ENCODE measurements around the gene FLYWCH2.

The FLYWCH2 gene

DNA sequence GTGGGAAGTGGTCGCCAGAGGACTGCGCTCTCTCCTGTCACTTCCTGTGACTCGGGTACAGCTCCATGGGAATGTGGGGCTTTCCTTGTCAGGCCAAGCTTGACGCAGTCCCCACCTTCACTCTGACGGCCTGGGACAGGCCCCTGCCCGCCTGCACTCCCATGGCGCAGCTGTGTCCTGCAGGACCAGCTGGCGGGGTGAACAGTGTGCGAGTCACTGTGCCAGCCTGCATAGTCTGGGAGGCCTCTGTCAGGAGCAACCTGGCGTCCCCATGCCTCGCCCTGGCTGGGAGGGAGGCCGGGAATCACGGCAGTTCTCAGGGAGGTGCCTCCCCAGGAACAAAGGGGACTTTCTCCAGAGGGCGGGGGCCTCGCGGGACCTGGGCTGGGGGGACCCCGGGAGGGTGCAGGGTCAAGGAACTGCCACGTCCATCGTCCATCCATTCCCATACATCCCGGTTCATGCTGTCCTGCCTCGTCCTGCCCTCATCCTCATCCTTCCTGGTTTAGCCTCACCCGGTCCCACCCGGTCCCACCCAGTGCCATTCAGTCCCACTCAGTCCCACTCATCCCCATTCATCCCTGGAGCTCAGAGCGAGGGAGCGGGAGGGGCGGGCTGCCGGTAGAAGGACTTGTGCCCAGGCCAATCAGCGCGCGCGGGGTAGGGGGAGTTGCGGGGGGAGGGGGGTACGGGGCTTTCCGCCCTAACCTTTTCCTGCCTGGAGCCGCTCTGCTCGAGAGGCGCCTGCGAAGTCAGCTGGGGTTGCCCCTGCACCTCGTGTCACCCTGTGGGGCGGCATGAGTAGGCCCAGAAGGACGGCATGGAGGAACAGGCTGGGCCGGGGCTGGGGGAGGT is 42.1 kb downstream of the FLYWCH2 start:
- DNase-seq (ENCODE audit: low spot score), result peak; percentile 36
- Histone ChIP-seq H3K4me1 (ENCODE audit: control insufficient read depth in 2 of 2, insufficient read depth in 1 of 2, low read depth in 1 of 2, low read length in 2 of 2) (peaks cover 0 to 17% of the 10 kb centered on the region in 2 donors), H3K27ac (replicated peaks; ENCODE audit: low read length) (no peak overlapping the region), H3K23ac (ENCODE audit: low read depth, low read length, poor library complexity) (peak overlapping the region; percentile 91), H2BK5ac (ENCODE audit: low read length) (peak overlapping the region; percentile 39), H3K9ac (ENCODE audit: low read depth, low read length, poor library complexity) (peak overlapping the region; percentile 44), H3K4ac (ENCODE audit: low read length) (no peak overlapping the region), H3K4me2 (ENCODE audit: insufficient read depth, low read length, poor library complexity, severe bottlenecking) (peak overlapping the region; percentile 18), H2BK15ac (ENCODE audit: low read length) (no peak overlapping the region), H4K8ac (ENCODE audit: low read depth, low read length) (no peak overlapping the region), H3K36me3 (replicated peaks in 1 of 2; ENCODE audit: control insufficient read depth in 2 of 2, insufficient read depth in 2 of 2, low read length in 2 of 2) (peaks cover 0 to 16% of the 10 kb centered on the region in 2 donors), H2BK12ac (ENCODE audit: low read length) (no peak overlapping the region), H3K9me3 (replicated peaks in 1 of 2; ENCODE audit: control insufficient read depth in 2 of 2, insufficient read depth in 1 of 2, low read depth in 1 of 2, low read length in 2 of 2) (no peaks in the 10 kb centered on the region), H2BK120ac (ENCODE audit: low read depth, low read length) (peak overlapping the region; percentile 41), H2AFZ (ENCODE audit: low read length) (no peak overlapping the region), H2AK5ac (ENCODE audit: low read depth, low read length) (peak overlapping the region; percentile 93), H3K79me1 (ENCODE audit: low read depth, low read length) (peaks cover 5% of the 10 kb centered on the region), H3K14ac (ENCODE audit: low read length) (peak overlapping the region; percentile 47), H3K18ac (ENCODE audit: low read length) (peak overlapping the region; percentile 93), H4K91ac (ENCODE audit: low read depth, low read length, poor library complexity) (peak overlapping the region; percentile 85), H3K27me3 (ENCODE audit: control insufficient read depth in 3 of 3, insufficient read depth in 3 of 3, low read depth in 1 of 3, low read length in 3 of 3) (no peaks in the 10 kb centered on the region), H3K4me3 (ENCODE audit: low read length in 2 of 2) (peak overlapping the region in 1 of 2 donors; percentile 67)
- WGBS, 2 donors (ENCODE audit: extremely low coverage in 2 of 2, insufficient read length in 2 of 2, insufficient replicate concordance in 1 of 2), result no CpG with 5 or more reads among the region's 42 CpGs

DNA sequence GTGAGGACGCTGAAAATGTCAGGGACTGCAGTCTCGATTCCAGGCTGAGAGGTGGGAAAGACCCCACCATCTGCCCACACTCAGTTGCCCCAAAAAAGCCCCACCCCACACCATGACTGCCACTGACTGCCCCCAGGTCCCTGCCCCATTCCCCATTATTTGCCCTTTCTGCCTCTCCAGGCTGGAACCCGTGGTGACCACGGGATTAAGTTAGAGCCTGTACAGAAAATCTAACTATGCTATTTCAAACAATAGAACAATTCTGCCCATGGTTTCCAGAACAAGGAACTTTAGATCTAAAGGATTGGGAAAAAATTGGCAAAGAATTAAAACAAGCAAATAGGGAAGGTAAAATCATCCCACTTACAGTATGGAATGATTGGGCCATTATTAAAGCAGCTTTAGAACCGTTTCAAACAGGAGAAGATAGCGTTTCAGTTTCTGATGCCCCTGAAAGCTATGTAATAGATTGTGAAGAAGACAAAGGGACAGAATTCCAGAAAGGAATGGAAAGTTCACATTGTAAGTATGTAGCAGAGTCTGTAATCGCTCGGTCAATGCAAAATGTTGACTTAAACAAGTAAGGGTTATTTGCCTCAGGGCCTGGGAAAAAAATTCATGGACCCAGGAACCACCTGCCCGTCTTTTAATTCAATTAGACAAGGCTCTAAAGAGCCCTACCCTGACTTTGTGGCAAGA is 43.1 kb downstream of the FLYWCH2 start:
- peaks cover 0 to 17% of the 10 kb centered on the region in 2 donors for H3K4me1 ChIP-seq (ENCODE audit: control insufficient read depth in 2 of 2, insufficient read depth in 1 of 2, low read depth in 1 of 2, low read length in 2 of 2)
- no peak overlapping the region for H3K23ac ChIP-seq (ENCODE audit: low read depth, low read length, poor library complexity)
- H4K8ac ChIP-seq (ENCODE audit: low read depth, low read length), result peak overlapping the region; percentile 72
- no peak for DNase-seq (ENCODE audit: low spot score)
- no peaks in the 10 kb centered on the region for H3K27me3 ChIP-seq (ENCODE audit: control insufficient read depth in 3 of 3, insufficient read depth in 3 of 3, low read depth in 1 of 3, low read length in 3 of 3)
- peaks cover 5% of the 10 kb centered on the region for H3K79me1 ChIP-seq (ENCODE audit: low read depth, low read length)
- no peak overlapping the region for H2BK12ac ChIP-seq (ENCODE audit: low read length)
- peak overlapping the region; percentile 18 for H3K4me2 ChIP-seq (ENCODE audit: insufficient read depth, low read length, poor library complexity, severe bottlenecking)
- no peak overlapping the region for H3K14ac ChIP-seq (ENCODE audit: low read length)
- no peak overlapping the region for H2BK15ac ChIP-seq (ENCODE audit: low read length)
- no peak overlapping the region for H2AFZ ChIP-seq (ENCODE audit: low read length)
- peak overlapping the region; percentile 93 for H3K18ac ChIP-seq (ENCODE audit: low read length)
- H4K91ac ChIP-seq (ENCODE audit: low read depth, low read length, poor library complexity), result no peak overlapping the region
- no CpG with 5 or more reads among the region's 9 CpGs for WGBS, 2 donors (ENCODE audit: extremely low coverage in 2 of 2, insufficient read length in 2 of 2, insufficient replicate concordance in 1 of 2)
- H3K36me3 ChIP-seq (replicated peaks in 1 of 2; ENCODE audit: control insufficient read depth in 2 of 2, insufficient read depth in 2 of 2, low read length in 2 of 2), result peaks cover 0 to 15% of the 10 kb centered on the region in 2 donors
- H2BK120ac ChIP-seq (ENCODE audit: low read depth, low read length), result peak overlapping the region; percentile 41
- H3K4me3 ChIP-seq (ENCODE audit: low read length in 2 of 2), result no peak overlapping the region
- H2AK5ac ChIP-seq (ENCODE audit: low read depth, low read length), result peak overlapping the region; percentile 93
- H3K4ac ChIP-seq (ENCODE audit: low read length), result no peak overlapping the region
- peak overlapping the region; percentile 44 for H3K9ac ChIP-seq (ENCODE audit: low read depth, low read length, poor library complexity)
- H2BK5ac ChIP-seq (ENCODE audit: low read length), result no peak overlapping the region
- no peak overlapping the region for H3K27ac ChIP-seq (replicated peaks; ENCODE audit: low read length)
- no peaks in the 10 kb centered on the region for H3K9me3 ChIP-seq (replicated peaks in 1 of 2; ENCODE audit: control insufficient read depth in 2 of 2, insufficient read depth in 1 of 2, low read depth in 1 of 2, low read length in 2 of 2)

DNA sequence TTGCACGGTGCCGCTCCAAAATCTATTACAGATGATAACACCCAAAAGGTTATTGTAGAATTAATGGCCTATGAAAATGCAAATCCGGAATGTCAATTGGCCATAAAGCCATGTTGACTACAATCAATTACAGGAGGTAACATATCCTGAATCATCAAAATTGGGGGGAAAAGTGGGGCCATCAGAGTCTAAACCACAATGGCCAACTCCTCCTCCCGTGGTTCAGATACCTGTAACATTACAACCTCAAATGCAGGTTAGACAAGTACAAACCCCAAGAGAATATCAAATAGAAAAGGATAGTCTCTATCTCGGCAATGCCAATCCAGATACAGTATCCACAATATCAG is 43.6 kb downstream of the FLYWCH2 start:
- Histone ChIP-seq H3K4ac (ENCODE audit: low read length) (no peak overlapping the region), H3K27ac (replicated peaks; ENCODE audit: low read length) (no peak overlapping the region), H3K27me3 (ENCODE audit: control insufficient read depth in 3 of 3, insufficient read depth in 3 of 3, low read depth in 1 of 3, low read length in 3 of 3) (no peaks in the 10 kb centered on the region), H3K9me3 (replicated peaks in 1 of 2; ENCODE audit: control insufficient read depth in 2 of 2, insufficient read depth in 1 of 2, low read depth in 1 of 2, low read length in 2 of 2) (no peaks in the 10 kb centered on the region), H2BK15ac (ENCODE audit: low read length) (no peak overlapping the region), H3K79me1 (ENCODE audit: low read depth, low read length) (peaks cover 5% of the 10 kb centered on the region), H2AK5ac (ENCODE audit: low read depth, low read length) (no peak overlapping the region), H2BK5ac (ENCODE audit: low read length) (no peak overlapping the region), H3K9ac (ENCODE audit: low read depth, low read length, poor library complexity) (no peak overlapping the region), H3K18ac (ENCODE audit: low read length) (no peak overlapping the region), H3K4me2 (ENCODE audit: insufficient read depth, low read length, poor library complexity, severe bottlenecking) (no peak overlapping the region), H2BK12ac (ENCODE audit: low read length) (no peak overlapping the region), H3K14ac (ENCODE audit: low read length) (no peak overlapping the region), H4K91ac (ENCODE audit: low read depth, low read length, poor library complexity) (no peak overlapping the region), H3K4me1 (ENCODE audit: control insufficient read depth in 2 of 2, insufficient read depth in 1 of 2, low read depth in 1 of 2, low read length in 2 of 2) (peaks cover 0 to 17% of the 10 kb centered on the region in 2 donors), H4K8ac (ENCODE audit: low read depth, low read length) (no peak overlapping the region), H3K36me3 (replicated peaks in 1 of 2; ENCODE audit: control insufficient read depth in 2 of 2, insufficient read depth in 2 of 2, low read length in 2 of 2) (peaks cover 0 to 15% of the 10 kb centered on the region in 2 donors), H2BK120ac (ENCODE audit: low read depth, low read length) (no peak overlapping the region), H2AFZ (ENCODE audit: low read length) (peak overlapping the region; percentile 71), H3K23ac (ENCODE audit: low read depth, low read length, poor library complexity) (no peak overlapping the region), H3K4me3 (ENCODE audit: low read length in 2 of 2) (no peak overlapping the region)
- DNase-seq (ENCODE audit: low spot score), result no peak
- WGBS, 2 donors (ENCODE audit: extremely low coverage in 2 of 2, insufficient read length in 2 of 2, insufficient replicate concordance in 1 of 2), result no CpG with 5 or more reads among the region's 5 CpGs

DNA sequence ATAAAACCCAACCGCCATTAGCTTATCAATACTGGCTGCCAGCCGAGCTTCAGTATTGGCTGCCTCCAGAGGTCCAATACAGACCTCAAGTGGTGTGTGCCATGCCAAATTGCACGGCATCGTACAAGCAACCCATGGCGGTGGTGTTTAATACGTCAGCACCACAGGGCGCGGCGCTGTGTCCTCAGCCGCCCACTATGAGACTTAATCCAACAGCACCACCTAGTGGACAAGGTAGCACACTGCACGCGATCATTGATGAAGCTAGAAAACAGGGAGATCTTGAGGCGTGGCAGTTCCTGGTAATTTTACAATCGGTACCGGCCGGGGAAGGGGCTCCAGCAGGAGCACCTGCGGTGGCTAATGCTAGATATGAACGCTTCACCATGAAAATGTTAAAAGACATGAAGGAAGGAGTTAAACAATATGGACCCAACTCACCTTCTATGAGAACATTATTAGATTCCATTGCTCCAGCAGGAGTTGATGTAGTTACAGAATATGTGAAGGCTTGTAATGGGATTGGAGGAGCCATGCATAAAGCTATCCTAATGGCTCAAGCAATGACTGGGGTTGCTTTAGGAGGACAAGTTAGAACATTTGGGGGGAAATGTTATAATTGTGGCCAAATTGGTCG is 44.1 kb downstream of the FLYWCH2 start:
- Histone ChIP-seq H3K79me1 (ENCODE audit: low read depth, low read length) (peaks cover 5% of the 10 kb centered on the region), H3K27ac (replicated peaks; ENCODE audit: low read length) (no peak overlapping the region), H2BK120ac (ENCODE audit: low read depth, low read length) (no peak overlapping the region), H3K4me1 (ENCODE audit: control insufficient read depth in 2 of 2, insufficient read depth in 1 of 2, low read depth in 1 of 2, low read length in 2 of 2) (peaks cover 0 to 17% of the 10 kb centered on the region in 2 donors), H4K91ac (ENCODE audit: low read depth, low read length, poor library complexity) (no peak overlapping the region), H3K36me3 (replicated peaks in 1 of 2; ENCODE audit: control insufficient read depth in 2 of 2, insufficient read depth in 2 of 2, low read length in 2 of 2) (peaks cover 0 to 14% of the 10 kb centered on the region in 2 donors), H2BK12ac (ENCODE audit: low read length) (no peak overlapping the region), H2BK5ac (ENCODE audit: low read length) (no peak overlapping the region), H4K8ac (ENCODE audit: low read depth, low read length) (no peak overlapping the region), H2AK5ac (ENCODE audit: low read depth, low read length) (no peak overlapping the region), H3K4me3 (ENCODE audit: low read length in 2 of 2) (no peak overlapping the region), H3K23ac (ENCODE audit: low read depth, low read length, poor library complexity) (no peak overlapping the region), H3K14ac (ENCODE audit: low read length) (no peak overlapping the region), H3K9me3 (replicated peaks in 1 of 2; ENCODE audit: control insufficient read depth in 2 of 2, insufficient read depth in 1 of 2, low read depth in 1 of 2, low read length in 2 of 2) (no peaks in the 10 kb centered on the region), H3K9ac (ENCODE audit: low read depth, low read length, poor library complexity) (no peak overlapping the region), H2AFZ (ENCODE audit: low read length) (peak overlapping the region; percentile 71), H3K4ac (ENCODE audit: low read length) (no peak overlapping the region), H2BK15ac (ENCODE audit: low read length) (no peak overlapping the region), H3K27me3 (ENCODE audit: control insufficient read depth in 3 of 3, insufficient read depth in 3 of 3, low read depth in 1 of 3, low read length in 3 of 3) (no peaks in the 10 kb centered on the region), H3K18ac (ENCODE audit: low read length) (no peak overlapping the region), H3K4me2 (ENCODE audit: insufficient read depth, low read length, poor library complexity, severe bottlenecking) (no peak overlapping the region)
- DNase-seq (ENCODE audit: low spot score), result peak; percentile 87
- WGBS, 2 donors (ENCODE audit: extremely low coverage in 2 of 2, insufficient read length in 2 of 2, insufficient replicate concordance in 1 of 2), result no CpG with 5 or more reads among the region's 19 CpGs
